Sigmoid colon (tissue), 4 donors: Measurements from ENCODE around the gene BOLA1.

Source experiments
- EP300 ChIP-seq, 4 donors: sonication (generic); formaldehyde crosslinking; IDR thresholded peaks; one replicate each; pipeline ENCODE4 v1.6.1; 2017; ENCODE audit warnings: antibody characterized with exemption in 4 of 4
- POLR2A ChIP-seq, 2 donors: fragments of 450-650 bp; IDR thresholded peaks; one replicate each; pipeline ENCODE4 v1.6.1; 2016; ENCODE audit warnings: antibody characterized with exemption in 2 of 2, mild to moderate bottlenecking in 2 of 2, moderate library complexity in 2 of 2
- POLR2AphosphoS5 ChIP-seq, 4 donors: sonication (generic); formaldehyde crosslinking; IDR thresholded peaks; one replicate each; pipeline ENCODE4 v1.6.1; 2017; ENCODE audit warnings: antibody characterized with exemption in 4 of 4
- TF ChIP-seq, protein P1 (sequence below), 4 experiments: fragments of 450-650 bp in 3 of 4; fragments of 200-600 bp in 1 of 4; IDR thresholded peaks; one replicate each; pipeline ENCODE4 v1.5.1; 2016 to 2019; ENCODE audit warnings: antibody characterized with exemption in 4 of 4, mild to moderate bottlenecking in 3 of 4, moderate library complexity in 2 of 4

DNA sequence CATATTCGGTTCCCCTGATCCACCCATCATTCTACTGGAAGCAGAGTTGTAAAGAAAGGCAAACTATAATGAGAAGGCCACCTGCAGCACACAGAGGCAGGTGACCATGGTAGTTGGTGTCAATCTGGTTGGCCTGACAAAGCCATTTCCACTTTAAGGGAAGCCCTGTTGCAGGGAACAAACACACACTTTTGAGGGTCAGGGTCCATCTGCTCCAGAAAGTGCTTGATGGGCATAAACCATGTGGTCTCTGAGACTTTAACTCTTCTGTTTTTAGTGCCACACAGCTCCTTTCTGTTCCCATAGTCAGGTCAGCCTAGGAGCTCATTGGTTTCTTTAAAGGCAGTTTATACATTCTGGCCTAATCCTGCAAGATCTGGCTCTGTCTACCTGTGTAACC, 17.5 kb upstream of the BOLA1 start:
- TF ChIP-seq, protein P1, sequence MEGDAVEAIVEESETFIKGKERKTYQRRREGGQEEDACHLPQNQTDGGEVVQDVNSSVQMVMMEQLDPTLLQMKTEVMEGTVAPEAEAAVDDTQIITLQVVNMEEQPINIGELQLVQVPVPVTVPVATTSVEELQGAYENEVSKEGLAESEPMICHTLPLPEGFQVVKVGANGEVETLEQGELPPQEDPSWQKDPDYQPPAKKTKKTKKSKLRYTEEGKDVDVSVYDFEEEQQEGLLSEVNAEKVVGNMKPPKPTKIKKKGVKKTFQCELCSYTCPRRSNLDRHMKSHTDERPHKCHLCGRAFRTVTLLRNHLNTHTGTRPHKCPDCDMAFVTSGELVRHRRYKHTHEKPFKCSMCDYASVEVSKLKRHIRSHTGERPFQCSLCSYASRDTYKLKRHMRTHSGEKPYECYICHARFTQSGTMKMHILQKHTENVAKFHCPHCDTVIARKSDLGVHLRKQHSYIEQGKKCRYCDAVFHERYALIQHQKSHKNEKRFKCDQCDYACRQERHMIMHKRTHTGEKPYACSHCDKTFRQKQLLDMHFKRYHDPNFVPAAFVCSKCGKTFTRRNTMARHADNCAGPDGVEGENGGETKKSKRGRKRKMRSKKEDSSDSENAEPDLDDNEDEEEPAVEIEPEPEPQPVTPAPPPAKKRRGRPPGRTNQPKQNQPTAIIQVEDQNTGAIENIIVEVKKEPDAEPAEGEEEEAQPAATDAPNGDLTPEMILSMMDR (IDR thresholded peaks at IDR 0.05) = no peak
- TF ChIP-seq POLR2A (IDR thresholded peaks at IDR 0.05) (no peak), EP300 (IDR thresholded peaks at IDR 0.05) (no peak), POLR2AphosphoS5 (IDR thresholded peaks at IDR 0.05) (no peak)
